Stimulated activated CD8-positive, alpha-beta memory T cell treated with anti-CD3 and anti-CD28 coated beads, Interleukin-2, amount 100 ng/mL, for 48 hours (primary cell): Measurements from ENCODE around the gene FDX2.
"Not testable (repeated sequence)": the region's sequence is repeated elsewhere in the genome, so short reads cannot be mapped to it uniquely, and the experiment has no call there.

Experiments used
- DNase-seq, 2 donors: peaks; one replicate each; pipeline ENCODE4 v3.0.0-alpha.2; 2020; ENCODE audit warnings: low read depth in 2 of 2

The FDX2 gene

GRCh38 chr19:10284065-10284959 lies 31.5 kb downstream of the FDX2 start:
- DNase-seq = no peak

DNA sequence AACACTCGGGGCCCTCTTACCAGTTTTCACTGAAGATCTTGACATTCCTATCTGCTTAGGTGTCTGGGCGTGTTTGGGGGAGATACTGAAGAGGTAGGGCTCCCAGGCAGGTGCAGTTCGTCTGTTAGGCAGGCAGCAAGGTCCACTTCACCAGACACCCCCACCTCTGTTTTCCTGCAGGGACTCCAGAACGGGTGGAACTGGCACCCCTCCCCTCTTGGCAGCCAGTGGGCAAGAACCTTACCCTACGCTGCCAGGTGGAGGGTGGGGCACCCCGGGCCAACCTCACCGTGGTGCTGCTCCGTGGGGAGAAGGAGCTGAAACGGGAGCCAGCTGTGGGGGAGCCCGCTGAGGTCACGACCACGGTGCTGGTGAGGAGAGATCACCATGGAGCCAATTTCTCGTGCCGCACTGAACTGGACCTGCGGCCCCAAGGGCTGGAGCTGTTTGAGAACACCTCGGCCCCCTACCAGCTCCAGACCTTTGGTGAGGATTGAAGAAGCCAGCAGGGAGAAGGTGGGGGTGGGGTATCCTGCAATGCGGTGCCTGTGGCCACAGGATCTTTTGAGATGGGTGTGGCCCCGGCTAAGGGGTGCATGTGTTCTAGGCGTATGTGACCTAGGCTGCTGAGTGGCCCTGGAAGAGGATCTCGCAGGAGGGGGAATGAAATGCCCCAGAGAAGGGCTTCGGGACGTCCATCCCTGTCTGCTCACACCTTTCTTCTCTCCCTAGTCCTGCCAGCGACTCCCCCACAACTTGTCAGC lies 32.3 kb downstream of the FDX2 start:
- DNase-seq = no peak

- DNase-seq = not testable (repeated sequence)
Measured at GRCh38 chr19:10282043-10282442, 33.8 kb downstream of the FDX2 start.

GRCh38 chr19:10279737-10280442 lies 35.9 kb downstream of the FDX2 start:
- DNase-seq = no peak

- no peak for DNase-seq
Measured at GRCh38 chr19:10278935-10279334, 36.9 kb downstream of the FDX2 start.

DNA sequence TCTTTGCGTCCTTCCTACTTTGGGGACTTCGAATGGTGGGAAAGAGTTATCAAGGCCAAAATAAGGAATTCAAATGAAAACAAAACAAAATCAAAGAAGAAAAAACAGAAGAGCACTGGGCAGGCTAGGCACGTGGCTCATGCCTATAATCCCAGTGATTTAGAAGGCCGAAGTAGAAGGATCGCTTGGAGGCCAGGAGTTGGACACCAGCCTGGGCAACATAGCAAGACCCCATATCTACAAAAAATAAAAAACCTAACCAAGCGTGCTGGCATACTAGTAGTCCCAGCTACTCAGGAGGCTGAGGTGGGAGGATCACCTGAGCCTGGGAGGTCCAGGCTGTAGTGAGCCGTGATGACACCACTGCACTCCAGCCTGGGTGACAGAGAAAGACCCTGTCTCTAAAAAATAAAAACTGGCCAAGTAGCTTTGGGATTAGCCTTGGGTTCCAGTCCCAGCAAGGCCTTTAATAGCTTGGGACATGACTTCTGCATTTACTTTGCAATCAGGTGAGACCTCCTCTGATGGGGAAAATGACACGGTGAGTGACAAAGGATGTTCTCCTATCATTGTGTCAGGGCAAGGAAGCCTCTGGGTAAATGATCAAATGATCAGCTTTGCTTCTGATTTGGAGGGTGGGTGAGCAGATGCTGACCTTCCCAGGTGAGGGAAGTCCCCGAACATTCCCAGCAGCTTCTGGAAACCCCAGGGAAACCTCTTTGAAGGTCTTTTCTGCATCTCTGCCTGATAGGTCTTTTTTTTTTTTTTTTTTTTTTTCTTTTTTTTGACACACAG lies 37.8 kb downstream of the FDX2 start:
- no peak for DNase-seq

GRCh38 chr19:10274589-10274988 lies 41.2 kb downstream of the FDX2 start:
- DNase-seq = no peak

DNA sequence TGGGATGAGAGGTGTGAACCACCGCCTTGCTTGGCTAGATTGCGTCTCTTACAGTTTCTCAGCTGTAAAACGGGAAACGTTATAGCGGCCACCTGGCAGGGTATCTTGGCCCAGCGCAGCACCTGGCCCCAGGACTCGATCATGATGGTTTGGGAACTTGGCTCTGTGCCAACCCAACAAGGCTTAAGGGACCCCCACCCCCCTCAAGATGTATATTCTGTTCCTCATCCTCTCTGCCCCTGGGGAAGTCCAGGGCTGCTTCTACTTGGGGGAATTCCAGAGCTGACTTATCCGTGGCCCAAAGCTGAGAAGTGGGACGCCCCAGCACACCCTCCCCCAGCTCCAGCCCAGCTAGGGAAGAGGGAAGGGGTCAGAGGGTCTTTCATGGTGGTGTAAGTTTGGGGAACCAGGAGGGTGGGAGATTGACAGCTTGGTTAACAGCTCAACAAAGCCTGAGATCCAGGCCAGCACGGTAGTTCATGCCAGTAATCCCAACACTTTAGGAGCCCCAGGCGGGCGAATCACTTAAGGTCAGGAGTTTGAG lies 44.2 kb downstream of the FDX2 start:
- DNase-seq = no peak

GRCh38 chr19:10270616-10271394 lies 45.0 kb downstream of the FDX2 start, which contains the start of gene ICAM1:
Gene ICAM1 (plus strand): TSS chr19:10271120. CDS start chr19:10271160, 40 bp downstream.
- peak; percentile 67 to 74 for DNase-seq

DNA sequence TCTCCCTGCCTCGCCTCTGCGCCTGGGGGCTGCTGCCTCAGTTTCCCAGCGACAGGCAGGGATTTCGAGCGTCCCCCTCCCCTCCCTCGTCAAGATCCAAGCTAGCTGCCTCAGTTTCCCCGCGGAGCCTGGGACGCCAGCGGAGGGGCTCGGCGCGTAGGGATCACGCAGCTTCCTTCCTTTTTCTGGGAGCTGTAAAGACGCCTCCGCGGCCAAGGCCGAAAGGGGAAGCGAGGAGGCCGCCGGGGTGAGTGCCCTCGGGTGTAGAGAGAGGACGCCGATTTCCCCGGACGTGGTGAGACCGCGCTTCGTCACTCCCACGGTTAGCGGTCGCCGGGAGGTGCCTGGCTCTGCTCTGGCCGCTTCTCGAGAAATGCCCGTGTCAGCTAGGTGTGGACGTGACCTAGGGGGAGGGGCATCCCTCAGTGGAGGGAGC lies 45.6 kb downstream of the FDX2 start:
- DNase-seq = peak; percentile 78 to 81

DNA sequence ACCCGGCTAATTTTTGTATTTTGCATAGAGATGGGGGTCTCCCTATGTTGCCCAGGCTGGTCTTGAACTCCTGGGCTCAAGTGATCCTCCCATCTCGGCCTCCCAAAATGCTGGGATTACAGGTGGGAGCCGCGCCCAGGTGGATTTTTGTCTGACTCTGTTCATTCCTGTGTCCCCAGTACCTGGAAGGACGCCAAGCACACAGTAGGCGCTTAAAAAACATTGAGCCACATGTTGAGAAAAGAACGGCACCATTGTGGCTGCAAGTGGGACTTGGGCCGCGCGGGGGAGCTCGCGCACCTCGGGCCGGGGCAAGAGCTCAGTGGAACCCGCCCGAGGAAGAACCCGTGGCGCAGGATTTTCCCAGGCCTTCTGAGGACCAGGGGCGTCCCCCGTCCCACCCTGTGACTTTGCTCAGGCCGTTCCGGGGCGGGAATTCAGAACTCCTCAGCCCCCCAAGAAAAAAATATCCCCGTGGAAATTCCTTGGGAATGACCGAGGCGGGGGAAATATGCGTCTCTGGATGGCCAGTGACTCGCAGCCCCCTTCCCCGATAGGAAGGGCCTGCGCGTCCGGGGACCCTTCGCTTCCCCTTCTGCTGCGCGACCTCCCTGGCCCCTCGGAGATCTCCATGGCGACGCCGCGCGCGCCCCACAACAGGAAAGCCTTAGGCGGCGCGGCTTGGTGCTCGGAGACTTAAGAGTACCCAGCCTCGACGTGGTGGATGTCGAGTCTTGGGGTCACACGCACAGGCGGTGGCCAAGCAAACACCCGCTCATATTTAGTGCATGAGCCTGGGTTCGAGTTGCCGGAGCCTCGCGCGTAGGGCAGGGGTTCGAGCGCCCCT lies 46.3 kb downstream of the FDX2 start:
- DNase-seq = peak; percentile 82 to 87

DNA sequence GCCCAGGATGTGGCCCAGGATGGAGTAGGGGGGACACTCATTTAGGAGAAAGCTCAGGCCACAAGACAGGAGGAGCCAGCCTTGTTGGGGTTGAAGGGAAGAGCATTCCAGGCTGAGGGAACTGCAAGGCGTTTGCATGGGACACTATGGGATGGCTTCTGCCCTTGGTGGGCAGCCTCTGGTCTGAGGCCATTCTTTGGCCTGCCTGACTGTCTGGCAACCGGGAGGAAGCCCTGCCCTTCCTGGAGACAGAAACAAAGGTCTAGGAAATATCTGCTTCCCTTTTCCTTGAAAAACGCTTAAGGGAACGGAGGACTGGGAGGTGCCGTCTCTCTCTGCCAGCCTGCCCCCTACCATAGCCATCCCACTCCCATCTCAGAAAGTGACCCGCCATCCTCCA lies 47.7 kb downstream of the FDX2 start:
- no peak for DNase-seq

GRCh38 chr19:10266706-10267105 lies 49.1 kb downstream of the FDX2 start:
- DNase-seq = no peak

- no peak for DNase-seq
Measured at GRCh38 chr19:10262771-10263170, 53.0 kb downstream of the FDX2 start.

DNA sequence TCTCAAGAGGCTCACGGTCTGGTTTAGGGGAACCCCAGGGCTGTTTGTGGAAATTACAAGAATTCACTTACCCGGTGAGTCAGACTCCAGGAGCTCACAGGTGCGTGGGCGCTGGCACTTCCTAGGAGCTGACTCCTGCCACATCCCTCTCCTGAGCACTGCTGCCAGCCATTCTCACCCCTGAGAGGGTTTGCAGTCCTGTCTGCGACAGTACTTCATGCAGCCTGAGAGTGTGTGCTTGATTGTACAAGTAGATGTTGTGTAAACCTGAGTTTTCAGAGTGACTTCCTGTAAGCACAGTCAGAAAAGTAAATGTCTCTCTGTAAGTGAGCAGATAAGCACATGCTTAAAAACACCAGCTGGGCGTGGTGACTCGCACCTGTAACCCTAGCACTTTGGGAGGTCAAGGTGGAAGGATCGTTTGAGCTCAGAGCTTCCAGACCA lies 55.7 kb downstream of the FDX2 start:
- DNase-seq = peak in 1 of 2 donors; percentile 64
